Measurements from ENCODE around the gene FBXL15. TPM values are rescaled to one million over a fixed set of nuclear protein-coding genes. Genes with fewer than 3 reads are reported as not detected.

The FBXL15 gene
- total RNA-seq, 4 donors from 2014 or later = 36.9 to 57.8 (median 44.8) TPM

GRCh38 chr10:102395400-102396316 lies 25.0 kb upstream of the FBXL15 start, which contains the start of gene NFKB2:
NFKB2 (plus strand) TSS chr10:102395705; CDS start chr10:102395960, 255 bp downstream.
- peak; percentile 12 to 71 for TF ChIP-seq POLR2A (IDR thresholded peaks at IDR 0.05)
- TF ChIP-seq CTCF (IDR thresholded peaks at IDR 0.05) = no peak
- H3K4me3 ChIP-seq = peak within 1 kb of the TSS; percentile 68 to 79 (median 69)
- peaks cover 0 to 42% (median 26%) of the 10 kb centered on the region in 4 donors for H3K4me1 ChIP-seq
- H3K27ac ChIP-seq = peak within 1 kb of the TSS; percentile 95 to 97 (median 96)
- peak; percentile 92 to 95 (median 92) for DNase-seq
- peaks cover 0 to 5% (median 0%) of the 10 kb centered on the region in 3 donors for H3K36me3 ChIP-seq
- no peaks in the 10 kb centered on the region for H3K9me3 ChIP-seq
- H3K27me3 ChIP-seq = no peaks in the 10 kb centered on the region

DNA sequence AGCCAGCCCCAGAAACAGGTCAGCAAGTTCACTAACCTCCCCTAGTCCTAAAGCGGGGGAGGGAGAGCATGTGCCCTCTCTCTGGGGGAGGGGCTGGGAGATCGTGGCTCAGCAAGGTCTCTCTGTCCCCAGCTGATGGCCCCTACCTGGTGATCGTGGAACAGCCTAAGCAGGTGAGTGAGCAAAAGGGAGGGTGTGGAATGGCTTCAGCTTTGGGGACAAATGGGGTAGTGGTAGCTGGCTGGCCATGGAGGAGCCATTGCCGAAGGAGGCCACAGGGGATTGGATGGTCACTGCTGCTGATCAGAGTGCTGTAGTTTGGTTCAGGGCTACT lies 24.4 kb upstream of the FBXL15 start:
- H3K36me3 ChIP-seq = peaks cover 0 to 11% (median 0%) of the 10 kb centered on the region in 3 donors
- H3K27ac ChIP-seq = peak overlapping the region; percentile 95 to 97 (median 96)
- TF ChIP-seq POLR2A (IDR thresholded peaks at IDR 0.05) (no peak), CTCF (IDR thresholded peaks at IDR 0.05) (no peak)
- H3K4me3 ChIP-seq = peak overlapping the region in 3 of 4 donors; percentile 68 to 69 (median 69)
- no peak for DNase-seq
- peaks cover 0 to 42% (median 26%) of the 10 kb centered on the region in 4 donors for H3K4me1 ChIP-seq
- no peaks in the 10 kb centered on the region for H3K27me3 ChIP-seq
- H3K9me3 ChIP-seq = no peaks in the 10 kb centered on the region

DNA sequence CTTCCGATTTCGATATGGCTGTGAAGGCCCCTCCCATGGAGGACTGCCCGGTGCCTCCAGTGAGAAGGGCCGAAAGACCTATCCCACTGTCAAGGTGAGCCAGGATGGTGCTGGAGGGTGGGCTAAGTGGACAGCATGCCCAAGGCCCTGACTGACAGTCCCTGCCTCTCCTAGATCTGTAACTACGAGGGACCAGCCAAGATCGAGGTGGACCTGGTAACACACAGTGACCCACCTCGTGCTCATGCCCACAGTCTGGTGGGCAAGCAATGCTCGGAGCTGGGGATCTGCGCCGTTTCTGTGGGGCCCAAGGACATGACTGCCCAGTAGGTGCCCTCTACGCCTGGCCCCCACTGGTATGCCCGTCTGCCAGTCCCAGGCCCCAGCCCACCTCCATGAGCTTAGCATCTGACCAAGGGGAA lies 23.9 kb upstream of the FBXL15 start:
- DNase-seq = peak in 1 of 3 donors; percentile 46
- H3K36me3 ChIP-seq = peaks cover 0 to 16% (median 0%) of the 10 kb centered on the region in 3 donors
- H3K4me1 ChIP-seq = peaks cover 0 to 42% (median 26%) of the 10 kb centered on the region in 4 donors
- TF ChIP-seq POLR2A (IDR thresholded peaks at IDR 0.05) (no peak), CTCF (IDR thresholded peaks at IDR 0.05) (no peak)
- peak overlapping the region in 3 of 4 donors; percentile 95 to 97 (median 96) for H3K27ac ChIP-seq
- peak overlapping the region in 2 of 4 donors; percentile 68 to 69 for H3K4me3 ChIP-seq
- no peaks in the 10 kb centered on the region for H3K27me3 ChIP-seq
- H3K9me3 ChIP-seq = no peaks in the 10 kb centered on the region

DNA sequence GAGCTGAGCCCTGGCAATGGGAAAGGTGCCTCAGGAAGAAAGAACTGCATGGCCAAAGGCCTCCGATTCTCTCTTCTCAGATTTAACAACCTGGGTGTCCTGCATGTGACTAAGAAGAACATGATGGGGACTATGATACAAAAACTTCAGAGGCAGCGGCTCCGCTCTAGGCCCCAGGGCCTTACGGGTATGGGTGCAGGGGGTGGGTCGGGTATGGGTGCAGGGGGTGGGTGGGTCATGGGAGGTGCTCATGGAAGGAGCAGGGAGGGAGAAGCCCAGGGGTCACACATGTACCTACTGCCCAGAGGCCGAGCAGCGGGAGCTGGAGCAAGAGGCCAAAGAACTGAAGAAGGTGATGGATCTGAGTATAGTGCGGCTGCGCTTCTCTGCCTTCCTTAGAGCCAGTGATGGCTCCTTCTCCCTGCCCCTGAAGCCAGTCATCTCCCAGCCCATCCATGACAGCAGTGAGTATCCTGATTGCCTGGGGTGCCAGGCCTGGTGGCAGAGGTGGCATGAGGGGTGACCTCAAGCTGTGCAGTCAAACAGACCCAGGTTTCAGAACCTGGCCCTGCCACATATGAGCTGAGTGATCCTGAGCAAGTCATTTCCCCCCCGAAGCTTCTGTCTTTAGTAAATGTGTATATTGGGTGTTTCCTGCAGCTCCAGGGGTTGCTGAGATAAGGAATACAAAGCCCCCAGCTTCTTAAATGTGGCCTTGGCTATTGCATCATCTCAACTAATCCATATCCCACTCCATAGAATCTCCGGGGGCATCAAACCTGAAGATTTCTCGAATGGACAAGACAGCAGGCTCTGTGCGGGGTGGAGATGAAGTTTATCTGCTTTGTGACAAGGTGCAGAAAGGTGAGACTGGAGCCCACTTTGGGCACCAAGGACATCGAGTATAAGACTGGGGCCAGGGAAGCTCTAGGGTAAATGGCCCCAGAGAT lies 23.1 kb upstream of the FBXL15 start:
- TF ChIP-seq CTCF (IDR thresholded peaks at IDR 0.05) = no peak
- TF ChIP-seq POLR2A (IDR thresholded peaks at IDR 0.05) = no peak

More for the DNA sequence above, 23.1 kb upstream of the FBXL15 start:
- no peak overlapping the region for H3K4me3 ChIP-seq
- peaks cover 0 to 42% (median 26%) of the 10 kb centered on the region in 4 donors for H3K4me1 ChIP-seq
- H3K36me3 ChIP-seq = peaks cover 0 to 23% (median 0%) of the 10 kb centered on the region in 3 donors
- H3K27ac ChIP-seq = peak overlapping the region in 2 of 4 donors; percentile 96 to 97
- DNase-seq = peak in 1 of 3 donors; percentile 40
- H3K9me3 ChIP-seq = no peaks in the 10 kb centered on the region
- H3K27me3 ChIP-seq = no peaks in the 10 kb centered on the region

All from Peyer's patch (tissue), 4 donors.